Activated CD4-positive, alpha-beta T cell treated with anti-CD3 and anti-CD28 coated beads for 1 hour (primary cell): ENCODE measurements around the gene MARCKSL1.
"Not testable (repeated sequence)": the region's sequence is repeated elsewhere in the genome, so short reads cannot be mapped to it uniquely, and the experiment has no call there.

Source experiments
- DNase-seq: peaks from one replicate; pipeline ENCODE4 v3.0.0-alpha.2; 2020

MARCKSL1 gene

DNA sequence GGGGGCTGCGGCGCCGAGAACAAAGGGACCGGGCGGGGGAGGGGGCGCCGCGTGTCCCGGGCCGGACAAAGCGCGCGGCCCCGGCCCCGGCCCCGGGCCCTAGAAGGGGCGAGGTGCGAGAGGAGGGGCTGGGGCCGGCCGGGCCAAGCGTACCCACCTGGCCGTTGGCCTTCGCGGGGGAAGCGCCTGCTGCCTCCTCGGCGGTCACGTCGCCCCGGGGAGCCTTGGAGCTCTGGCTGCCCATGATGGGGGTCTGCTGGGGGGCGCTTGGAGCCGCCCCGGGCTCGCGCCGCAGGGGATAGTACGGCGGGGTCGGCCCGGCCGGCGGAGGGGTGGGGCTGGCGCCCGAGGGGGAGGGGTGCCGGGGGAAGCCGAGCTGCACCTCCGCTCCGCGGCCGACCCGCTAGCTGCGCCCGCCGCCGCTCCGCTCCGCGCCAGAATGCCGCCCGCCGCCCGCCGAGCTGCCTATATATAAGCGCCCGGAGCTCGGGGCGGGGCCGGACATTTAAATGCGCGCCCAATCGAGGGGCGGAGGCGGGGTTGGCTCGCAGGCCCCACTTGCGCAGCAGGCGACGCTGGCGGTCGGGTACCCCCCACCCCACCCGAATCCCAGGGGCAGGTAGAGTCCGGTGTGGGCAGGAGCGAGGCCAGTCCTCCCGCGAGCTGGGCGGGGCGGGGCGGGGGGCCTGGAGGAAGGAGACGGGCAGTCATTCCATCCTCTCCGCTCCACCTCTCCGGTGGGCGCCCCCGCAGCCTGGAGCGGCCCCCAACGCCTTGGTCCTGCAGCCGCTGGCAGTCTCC, at the start of gene MARCKSL1:
MARCKSL1 (minus strand) TSS at position 444 of the 801 bp plus-strand sequence; CDS start at position 244, 200 bp downstream.
- peak; percentile 86 for DNase-seq

DNA sequence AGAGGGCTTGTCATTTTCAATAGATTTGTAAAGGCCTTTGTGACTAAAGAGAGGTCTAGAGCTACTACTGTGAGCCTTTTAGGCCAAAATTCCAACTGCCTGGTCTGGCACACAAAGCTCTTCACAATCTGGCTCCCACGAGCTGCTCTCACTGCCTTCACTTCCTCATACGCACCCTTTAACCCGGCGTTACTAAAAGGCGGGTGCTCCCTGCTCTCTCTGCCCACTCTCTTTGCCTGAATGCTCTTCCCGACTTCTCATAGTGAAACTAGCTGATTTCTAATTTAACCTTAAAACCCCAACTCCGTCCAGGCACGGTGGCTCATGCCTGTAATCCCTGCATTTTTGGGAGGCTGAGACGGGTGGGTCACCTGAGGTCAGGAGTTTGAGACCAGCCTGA, 44.0 kb upstream of the MARCKSL1 start:
- DNase-seq, result no peak

DNA sequence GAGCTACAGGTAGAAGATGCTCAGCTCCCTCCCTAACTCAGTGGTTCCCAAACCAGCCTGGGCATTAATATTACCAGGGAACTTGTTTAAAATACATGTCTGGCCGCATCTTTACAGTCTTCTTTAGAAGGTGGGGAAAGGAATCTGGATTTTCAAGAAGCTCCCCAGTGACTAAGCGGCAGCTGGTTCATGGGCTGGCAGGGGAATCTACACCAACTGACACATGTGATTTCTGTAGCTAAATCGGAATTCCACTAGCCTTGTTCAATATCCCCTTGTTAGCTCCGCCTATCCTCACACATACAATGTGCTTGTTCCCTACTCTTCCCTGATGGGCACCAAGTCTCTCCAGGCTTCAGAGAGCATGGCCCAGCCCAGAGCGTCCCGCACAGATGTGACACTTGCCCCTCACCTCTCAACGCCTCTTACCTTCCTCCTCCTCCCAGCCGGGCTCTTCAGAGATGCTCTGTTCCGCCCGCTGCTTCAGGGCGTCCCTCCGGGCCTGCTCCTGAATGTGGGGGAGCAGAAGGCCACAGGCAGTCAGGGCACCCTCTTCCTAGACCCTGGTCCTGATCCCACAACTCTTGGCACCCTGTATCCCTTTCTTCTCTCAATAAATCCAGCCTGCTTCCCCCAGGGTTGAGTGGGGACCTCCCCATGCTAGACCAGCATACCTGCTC, 41.6 kb upstream of the MARCKSL1 start:
- DNase-seq, result no peak

- DNase-seq, result no peak
Observed at GRCh38 chr1:32376199-32376598, 40.2 kb upstream of the MARCKSL1 start.

DNA sequence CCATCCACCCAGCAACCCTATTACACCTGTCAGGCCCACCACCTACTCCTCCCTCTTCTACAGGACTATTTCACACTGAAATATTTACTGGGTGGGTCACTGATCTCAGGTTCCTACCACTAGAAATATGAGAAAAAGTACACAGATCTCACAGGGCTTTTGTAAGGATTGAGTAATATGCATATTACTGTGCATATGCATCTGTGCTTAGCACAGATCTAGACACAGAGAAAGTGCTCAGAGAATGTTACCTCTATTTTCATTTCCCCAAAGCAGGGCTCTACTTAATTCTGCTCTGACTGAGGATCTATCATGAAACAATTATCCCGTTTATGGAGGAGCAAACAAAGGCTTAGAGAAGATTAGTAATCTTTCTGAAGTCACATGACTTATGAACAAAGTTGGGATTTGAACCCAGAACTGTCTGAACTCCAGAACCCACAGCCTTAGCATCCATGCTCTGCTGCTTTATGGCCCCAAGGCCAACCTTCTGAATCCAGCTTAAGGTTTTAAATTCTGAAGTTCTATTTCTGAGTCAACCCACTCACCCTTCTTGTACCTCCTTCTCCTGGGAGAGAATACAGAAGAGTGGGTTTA, 38.1 kb upstream of the MARCKSL1 start:
- no peak for DNase-seq

DNA sequence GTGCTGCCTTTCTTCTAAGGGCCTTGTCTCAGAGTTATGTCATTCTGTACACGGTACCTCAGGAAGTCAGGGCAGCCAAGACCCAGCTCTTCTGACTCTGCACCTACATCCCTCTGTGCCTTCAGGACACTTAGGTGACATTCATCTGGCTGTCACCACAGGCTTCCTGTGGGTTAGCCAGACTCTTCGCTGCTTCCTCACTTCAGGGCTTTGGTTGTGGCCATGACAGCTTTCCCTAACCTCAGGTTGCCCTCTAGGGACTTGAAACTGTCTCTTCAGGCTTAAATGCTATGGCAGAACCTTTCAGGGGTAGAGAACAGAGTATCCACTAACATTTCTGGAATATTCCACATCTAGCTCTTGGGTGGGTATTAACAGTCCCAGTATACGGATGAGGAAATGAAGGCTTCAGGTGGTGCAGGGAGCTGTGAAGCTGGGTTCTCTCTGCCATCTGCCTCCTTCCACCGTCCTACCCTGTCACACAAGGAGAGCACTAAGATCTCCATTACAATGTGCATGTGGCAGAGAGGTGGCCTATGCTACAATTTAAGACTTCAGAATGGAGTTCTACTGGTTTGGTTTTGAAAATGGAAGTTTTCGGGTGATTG, 36.2 kb upstream of the MARCKSL1 start:
- peak; percentile 27 for DNase-seq

- DNase-seq, result no peak
Observed at GRCh38 chr1:32367912-32368635, 32.0 kb upstream of the MARCKSL1 start.

- DNase-seq, result no peak
Observed at GRCh38 chr1:32365445-32365844, 29.4 kb upstream of the MARCKSL1 start.

DNA sequence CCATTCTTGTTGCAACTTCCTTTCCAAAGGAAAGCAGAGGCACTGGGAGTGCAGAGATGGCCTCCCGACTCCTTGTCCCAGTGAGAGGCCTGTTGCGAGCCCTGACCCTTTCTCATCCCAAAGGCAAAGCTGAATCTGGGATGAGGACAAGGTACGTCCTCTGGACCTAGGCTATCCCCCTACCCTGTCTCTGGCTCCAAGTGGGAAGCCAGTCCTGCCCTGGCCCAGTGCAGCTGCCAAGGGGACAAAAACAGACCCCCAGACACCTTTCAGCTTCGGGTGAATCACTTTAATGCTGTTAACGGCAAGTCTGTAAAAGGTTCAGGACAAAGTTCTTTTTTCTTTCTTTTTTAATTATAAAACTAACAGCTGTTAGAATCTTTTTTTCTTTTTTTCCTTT, 28.8 kb upstream of the MARCKSL1 start:
- DNase-seq, result no peak

- no peak for DNase-seq
Observed at GRCh38 chr1:32363713-32364112, 27.7 kb upstream of the MARCKSL1 start.

DNA sequence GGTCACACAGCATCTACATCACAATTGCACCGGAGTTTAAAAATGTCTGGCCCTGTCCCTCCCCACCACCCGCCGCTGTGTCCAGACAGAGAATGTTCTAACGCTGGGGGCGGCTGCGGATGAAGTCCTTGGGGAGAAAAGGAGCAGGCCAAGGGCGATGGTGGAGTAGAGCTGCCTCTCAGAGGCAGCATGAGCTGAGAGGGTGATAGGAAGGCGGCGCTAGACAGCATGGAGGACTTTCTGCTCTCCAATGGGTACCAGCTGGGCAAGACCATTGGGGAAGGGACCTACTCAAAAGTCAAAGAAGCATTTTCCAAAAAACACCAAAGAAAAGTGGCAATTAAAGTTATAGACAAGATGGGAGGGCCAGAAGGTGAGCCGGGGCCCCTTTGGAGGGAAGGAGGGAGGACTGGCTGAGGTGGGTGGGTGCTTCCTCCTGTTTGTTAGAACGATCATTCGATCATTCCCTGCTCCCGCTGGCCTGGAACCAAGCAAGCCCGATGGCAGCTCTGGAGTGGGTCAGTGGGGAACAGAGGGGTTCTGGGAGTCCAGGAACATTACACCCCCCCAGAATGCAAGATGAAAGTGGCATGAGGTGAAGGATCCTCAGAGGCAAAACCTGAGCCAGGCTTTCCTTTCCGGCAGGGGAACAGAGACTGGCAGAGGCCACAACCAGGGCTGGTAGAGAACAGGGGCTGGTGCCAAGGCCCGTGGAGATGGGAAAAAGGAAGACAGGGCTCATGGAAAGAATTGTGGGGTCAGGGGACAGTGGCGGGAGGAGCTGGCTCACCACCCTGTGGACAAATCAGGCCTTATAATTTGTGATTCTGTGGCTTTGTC, 26.7 kb upstream of the MARCKSL1 start, which contains the start of the genes FAM229A and TSSK3:
FAM229A (minus strand) TSS at position 12 of the 840 bp plus-strand sequence. CDS start 394 bp downstream, outside the sequence.
TSSK3 (plus strand) TSS at position 66 of the 840 bp plus-strand sequence; CDS start at position 229, 163 bp downstream.
- DNase-seq, result no peak

DNA sequence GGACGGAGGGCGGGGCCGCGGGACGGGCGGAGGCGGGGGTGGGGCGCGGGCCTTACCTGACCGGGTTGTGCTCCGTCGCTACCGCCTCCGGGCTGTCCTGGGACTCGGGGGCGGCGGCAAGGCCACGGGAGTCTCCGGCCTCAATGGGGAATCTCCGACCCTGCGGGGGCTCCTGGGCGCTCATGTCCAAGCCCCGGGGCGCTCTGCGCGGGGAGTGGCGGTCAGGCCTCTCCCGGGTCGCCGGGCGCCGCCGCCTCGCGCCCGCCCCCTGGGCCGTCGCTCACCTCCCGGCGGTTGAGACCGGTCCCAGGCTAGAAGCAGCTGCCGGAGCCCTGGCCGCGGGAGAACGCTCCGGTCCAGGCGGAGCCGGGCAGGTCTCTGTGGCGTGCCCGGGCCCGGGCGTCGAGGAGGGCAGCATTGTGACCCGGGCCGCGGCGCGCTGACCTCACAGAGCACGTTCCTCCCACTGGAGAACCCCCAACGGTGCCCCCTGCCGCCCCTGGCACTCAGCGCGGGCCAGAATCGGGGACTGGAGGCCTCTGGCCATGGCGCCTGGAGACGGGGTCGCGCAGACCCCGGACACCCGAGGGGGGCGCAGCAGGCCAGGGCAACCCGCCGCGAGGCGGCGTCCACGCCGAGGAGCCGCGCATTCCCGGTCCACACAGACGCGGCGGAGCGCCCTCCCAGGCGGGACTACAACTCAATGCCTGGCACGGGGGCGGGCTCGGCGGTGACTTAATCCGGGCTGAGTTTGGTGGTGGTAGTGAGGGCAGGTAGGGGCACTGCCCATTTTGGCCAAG, 25.8 kb upstream of the MARCKSL1 start:
- no peak for DNase-seq

DNA sequence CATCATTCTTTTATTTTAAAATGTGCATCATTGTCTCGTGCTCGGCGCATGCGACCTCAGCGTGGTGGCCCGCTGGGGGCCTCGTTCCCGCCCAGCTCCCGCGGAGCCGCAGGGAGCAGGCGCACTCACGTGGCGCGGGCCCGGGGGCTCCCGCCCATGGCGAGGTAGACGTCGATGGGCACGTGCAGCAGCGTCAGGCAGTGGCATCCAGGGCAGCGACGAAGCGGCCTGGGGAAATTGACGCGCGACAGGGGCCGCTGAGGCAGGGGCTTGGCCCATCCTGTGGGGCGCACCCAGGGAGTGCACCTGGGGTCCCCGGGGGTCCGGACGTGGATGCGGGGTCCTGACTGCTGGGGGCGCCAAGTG, 25.3 kb upstream of the MARCKSL1 start:
- DNase-seq, result no peak

- no peak for DNase-seq
Observed at GRCh38 chr1:32358435-32358834, 22.4 kb upstream of the MARCKSL1 start.

- no peak for DNase-seq
Observed at GRCh38 chr1:32357614-32358013, 21.6 kb upstream of the MARCKSL1 start.

DNA sequence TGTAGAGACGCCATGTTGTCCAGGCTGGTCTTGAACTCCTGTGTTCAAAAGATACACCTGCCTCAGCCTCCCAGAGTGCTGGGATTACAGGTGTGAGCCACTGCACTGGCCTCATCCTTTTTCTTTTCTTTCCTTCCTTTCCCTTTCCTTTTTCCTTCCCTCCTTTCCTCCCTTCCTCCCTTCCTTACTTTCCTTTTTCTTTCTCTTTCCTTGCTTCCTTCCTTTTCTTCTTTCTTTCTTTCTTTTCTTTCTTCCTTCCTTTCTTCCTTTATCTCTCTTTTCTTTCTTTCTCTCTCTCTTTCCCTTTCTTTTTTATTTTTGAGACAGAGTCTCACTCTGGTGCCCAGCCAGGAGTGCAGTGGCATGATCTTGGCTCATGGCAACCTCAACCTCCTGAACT, 20.4 kb upstream of the MARCKSL1 start:
- DNase-seq, result no peak

DNA sequence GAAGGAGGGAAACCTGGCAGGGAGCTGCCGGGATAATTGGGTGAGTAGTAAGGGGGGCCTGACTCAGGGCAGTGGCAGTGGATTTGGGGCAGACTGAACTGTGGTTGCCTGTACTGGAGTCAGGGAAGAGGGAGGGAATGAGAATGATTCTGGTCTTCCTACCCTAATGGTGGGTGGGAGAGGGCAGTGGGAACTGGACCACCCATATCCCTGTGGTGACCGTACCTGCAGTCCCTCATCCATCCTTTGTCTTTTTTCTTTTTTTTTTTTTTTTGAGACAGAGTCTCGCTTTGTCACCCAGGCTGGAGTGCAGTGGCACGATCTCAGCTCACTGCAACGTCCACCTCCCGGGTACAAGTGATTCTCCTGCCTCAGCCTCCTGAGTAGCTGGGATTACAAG, 19.7 kb upstream of the MARCKSL1 start:
- DNase-seq, result not testable (repeated sequence)

- no peak for DNase-seq
Observed at GRCh38 chr1:32353886-32354570, 18.0 kb upstream of the MARCKSL1 start.

DNA sequence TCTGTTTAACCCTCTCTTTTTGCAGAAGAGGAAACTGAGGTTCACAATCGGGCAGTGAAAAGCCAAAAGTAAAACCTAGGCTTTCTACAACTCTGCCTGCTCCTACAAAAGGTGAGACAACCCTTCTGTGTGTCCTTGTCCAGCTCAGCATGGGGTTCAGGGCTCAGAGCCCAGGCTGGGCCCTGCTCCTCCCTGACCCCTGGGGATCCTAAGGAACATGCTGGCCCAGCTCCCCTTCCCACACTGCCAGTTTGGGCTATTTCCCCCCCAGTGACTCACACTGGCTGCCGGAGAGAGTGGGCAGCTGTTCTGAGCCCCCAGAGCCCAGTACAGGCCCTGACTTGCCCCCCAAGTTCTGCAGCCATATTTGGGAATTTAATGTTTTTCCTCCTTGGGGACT, 17.4 kb upstream of the MARCKSL1 start:
- no peak for DNase-seq

- no peak for DNase-seq
Observed at GRCh38 chr1:32352831-32353383, 16.9 kb upstream of the MARCKSL1 start.
